SK-N-SH (cell line): ENCODE data around the gene NOS2. TPM values are rescaled to one million over a fixed set of nuclear protein-coding genes. Genes with fewer than 3 reads are reported as not detected.

Experiments used
- CTCF ChIA-PET: fragments of 300-600, 350-600 bp; formaldehyde crosslinking; extraction: SDS; loops from one replicate; lab custom pipeline; 2021; lab: Yijun Ruan, JAX
- POLR2A ChIA-PET: fragments of 350-600 bp; sonication (Branson Sonifier 250); formaldehyde crosslinking; extraction: SDS; loops from one replicate; lab custom pipeline; 2020; ENCODE audit warnings: antibody characterized with exemption, inconsistent platforms; lab: Yijun Ruan, JAX
- DNase-seq: peaks from one replicate; pipeline ENCODE4 v3.0.0; 2012
- H2AFZ ChIP-seq: fragments of 200-600 bp; sonication (generic); 2 replicates; pipeline ENCODE4 v1.8.1; 2016; ENCODE audit warnings: antibody characterized with exemption, mild to moderate bottlenecking, low read depth
- H3F3A ChIP-seq: fragments of 200-600 bp; sonication (generic); replicated peaks from 2 replicates; pipeline ENCODE3; 2016; ENCODE audit warnings: antibody characterized with exemption, mild to moderate bottlenecking; ENCODE audit not compliant: insufficient read depth
- H3K27ac ChIP-seq, 2 experiments: fragments of 200-500 bp in 1 of 2; fragments of 200-600 bp in 1 of 2; sonication (Bioruptor generic) in 1 of 2; sonication (generic), shearing (Covaris generic) in 1 of 2; 2 replicates each; pipeline versions ENCODE4 v1.5.1 to v1.6.1; 2014 to 2016; ENCODE audit warnings: low read depth in 2 of 2, inconsistent platforms in 1 of 2, low read length in 1 of 2, mild to moderate bottlenecking in 1 of 2, mixed read lengths in 1 of 2
- H3K27me3 ChIP-seq: fragments of 200-600 bp; sonication (generic), shearing (Covaris generic); 2 replicates; pipeline ENCODE4 v1.6.1; 2016; ENCODE audit warnings: mixed run types; ENCODE audit not compliant: insufficient read depth
- H3K36me3 ChIP-seq, 2 experiments: fragments of 200-500 bp in 1 of 2; fragments of 200-600 bp in 1 of 2; sonication (Bioruptor generic) in 1 of 2; sonication (generic) in 1 of 2; replicated peaks in 1 of 2; 2 replicates each; pipeline versions ENCODE3 to v1.5.1; 2014 to 2016; ENCODE audit warnings: low read length in 1 of 2, mild to moderate bottlenecking in 1 of 2; ENCODE audit not compliant: insufficient read depth in 2 of 2, control insufficient read depth in 1 of 2
- H3K4me1 ChIP-seq, 2 experiments: fragments of 200-500 bp in 1 of 2; fragments of 200-600 bp in 1 of 2; sonication (Bioruptor generic) in 1 of 2; sonication (generic), shearing (Covaris generic) in 1 of 2; 2 replicates each; pipeline versions ENCODE4 v1.5.1 to v1.6.1; 2014 to 2016; ENCODE audit warnings: low read depth in 1 of 2, low read length in 1 of 2, mixed run types in 1 of 2; ENCODE audit not compliant: insufficient read depth in 2 of 2, control insufficient read depth in 1 of 2
- H3K4me2 ChIP-seq: fragments of 200-600 bp; sonication (generic), shearing (Covaris generic); 2 replicates; pipeline ENCODE4 v1.6.1; 2017; ENCODE audit warnings: mixed run types
- H3K4me3 ChIP-seq, 2 experiments: fragments of 200-500 bp in 1 of 2; fragments of 200-600 bp in 1 of 2; sonication (Bioruptor generic) in 1 of 2; sonication (generic), shearing (Covaris generic) in 1 of 2; 2 replicates each; pipeline versions ENCODE4 v1.5.1 to v1.8.1; 2014 to 2016; ENCODE audit warnings: low read depth in 2 of 2, inconsistent platforms in 1 of 2, low read length in 1 of 2, mild to moderate bottlenecking in 1 of 2, mixed read lengths in 1 of 2, moderate library complexity in 1 of 2
- H3K79me2 ChIP-seq: fragments of 200-600 bp; sonication (generic); 2 replicates; pipeline ENCODE4 v1.8.1; 2017; ENCODE audit warnings: mild to moderate bottlenecking; ENCODE audit not compliant: insufficient read depth
- H3K9ac ChIP-seq: fragments of 200-600 bp; sonication (generic); 2 replicates; pipeline ENCODE4 v1.6.1; 2017; ENCODE audit warnings: mixed run types
- H3K9me2 ChIP-seq: fragments of 200-600 bp; sonication (generic); 2 replicates; pipeline ENCODE4 v1.6.1; 2017; ENCODE audit warnings: mixed run types
- H3K9me3 ChIP-seq: fragments of 200-600 bp; sonication (generic); 2 replicates; pipeline ENCODE4 v1.6.1; 2017; ENCODE audit warnings: mixed run types, mild to moderate bottlenecking, moderate library complexity
- H4K20me1 ChIP-seq: fragments of 200-600 bp; sonication (generic); 2 replicates; pipeline ENCODE4 v1.6.1; 2017; ENCODE audit warnings: mild to moderate bottlenecking, mixed run types; ENCODE audit not compliant: insufficient read depth
- EP300 ChIP-seq, 2 experiments: IDR thresholded peaks; 2 replicates each; pipeline versions ENCODE4 v1.4.0 to v1.6.1; 2012; ENCODE audit warnings: borderline replicate concordance in 1 of 2, low read depth in 1 of 2, low read length in 1 of 2
- EZH2phosphoT487 ChIP-seq: fragments of 200-600 bp; sonication (generic); IDR thresholded peaks from 2 replicates; pipeline ENCODE4 v1.6.1; 2017; ENCODE audit warnings: low read depth, mixed run types, mild to moderate bottlenecking, antibody characterized with exemption, moderate library complexity, borderline replicate concordance
- FOXJ3 ChIP-seq: sonication (generic); formaldehyde crosslinking; IDR thresholded peaks from 2 replicates; pipeline ENCODE4 v1.5.1; 2020; ENCODE audit warnings: mild to moderate bottlenecking, missing genetic modification reagents
- FOXM1 ChIP-seq: IDR thresholded peaks from 2 replicates; pipeline ENCODE4 v1.4.0; 2012; ENCODE audit warnings: low read depth, mild to moderate bottlenecking
- GABPA ChIP-seq: IDR thresholded peaks from 2 replicates; pipeline ENCODE4 v1.4.0; 2012; ENCODE audit warnings: low read depth, mild to moderate bottlenecking
- GATA2 ChIP-seq: sonication (generic); formaldehyde crosslinking; IDR thresholded peaks from 2 replicates; pipeline ENCODE4 v1.5.0; 2020; ENCODE audit warnings: mild to moderate bottlenecking, missing genetic modification reagents
- NFIC ChIP-seq: IDR thresholded peaks from 2 replicates; pipeline ENCODE4 v1.4.0; 2012; ENCODE audit warnings: borderline replicate concordance
- NRF1 ChIP-seq: IDR thresholded peaks from 2 replicates; pipeline ENCODE4 v1.6.1; 2012; ENCODE audit warnings: low read depth, mild to moderate bottlenecking, low read length
- POLR2AphosphoS5 ChIP-seq: IDR thresholded peaks from 2 replicates; pipeline ENCODE4 v1.6.1; 2012; ENCODE audit warnings: low read depth, low read length
- RAD21 ChIP-seq: IDR thresholded peaks from 2 replicates; pipeline ENCODE4 v1.6.1; 2012; ENCODE audit warnings: mild to moderate bottlenecking, low read length
- RCOR1 ChIP-seq: fragments of 150-350 bp; IDR thresholded peaks from 2 replicates; pipeline ENCODE4 v1.6.1; 2017; ENCODE audit warnings: antibody characterized with exemption, low read length
- TCF12 ChIP-seq: IDR thresholded peaks from 2 replicates; pipeline ENCODE4 v1.4.0; 2012
- YY1 ChIP-seq: IDR thresholded peaks from 2 replicates; pipeline ENCODE4 v1.4.0; 2012; ENCODE audit warnings: low read depth, mild to moderate bottlenecking
- WGBS: methylation state at CpG from one replicate; pipeline ENCODE4 v1.1.6; 2017; ENCODE audit warnings: low lambda C conversion rate; 5-methylcytosine and 5-hydroxymethylcytosine counted together
- polyA plus RNA-seq, 3 experiments: library from polyadenylated mRNA; depleted of rRNA; stranded (reverse); fragments of >200 nt; gene quantifications; 2 replicates each; pipeline ENCODE4 v1.2.3, GENCODE V29; 2012
- TF ChIP-seq, protein P1 (sequence below): IDR thresholded peaks from 2 replicates; pipeline ENCODE4 v1.6.1; 2012; ENCODE audit warnings: mild to moderate bottlenecking, low read depth, low read length, moderate library complexity
- TF ChIP-seq, protein P2 (sequence below): IDR thresholded peaks from 2 replicates; pipeline ENCODE4; 2012
- TF ChIP-seq, protein P3 (sequence below): IDR thresholded peaks from 2 replicates; pipeline ENCODE4 v1.4.0; 2012; ENCODE audit warnings: low read depth, borderline replicate concordance
- TF ChIP-seq, protein P4 (sequence below): fragments of 150-350 bp; IDR thresholded peaks from 2 replicates; pipeline ENCODE4 v1.6.1; 2017; ENCODE audit warnings: antibody characterized with exemption, low read length, low read depth, borderline replicate concordance
- TF ChIP-seq, protein P5 (sequence below): IDR thresholded peaks from 2 replicates; pipeline ENCODE4 v1.4.0; 2012; ENCODE audit warnings: low read depth

Gene NOS2
- polyA plus RNA-seq, 1 of the 3 experiments (the other 2 are of a cell fraction), result not detected

DNA sequence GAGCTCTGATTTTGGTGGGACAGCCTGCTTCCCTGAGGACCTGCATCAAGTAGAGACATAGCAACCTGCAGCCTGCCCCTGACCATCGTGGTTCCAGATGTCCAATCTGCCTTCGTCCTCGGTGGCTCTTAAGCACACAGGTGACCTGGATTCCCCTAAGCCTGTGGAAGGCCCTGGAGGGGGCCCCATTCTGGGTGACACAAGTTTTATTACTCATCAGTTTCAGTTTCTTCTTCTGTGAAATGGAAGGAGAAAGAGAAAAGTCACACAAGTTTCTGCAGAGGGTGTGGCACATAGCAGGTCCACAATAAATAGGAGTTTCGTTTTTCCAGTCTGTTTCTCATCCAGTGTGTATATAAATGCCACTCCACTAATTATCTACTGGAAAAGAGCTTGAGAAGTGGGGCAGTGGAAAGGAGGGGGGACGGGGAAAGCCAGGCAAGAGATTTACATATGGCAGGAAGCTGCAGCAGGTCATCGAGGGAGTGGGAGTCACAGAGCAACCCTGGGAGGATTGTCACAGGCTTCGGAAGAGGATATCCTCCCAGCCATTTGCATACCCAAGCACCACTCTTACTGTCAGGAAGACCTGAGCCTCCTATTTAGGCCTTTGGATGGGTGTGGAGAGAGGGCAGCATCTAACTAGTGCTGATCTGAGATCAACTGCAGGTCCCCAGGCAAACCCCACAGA, 10.0 kb upstream of the NOS2 start (continued):
- TF ChIP-seq, protein P1, sequence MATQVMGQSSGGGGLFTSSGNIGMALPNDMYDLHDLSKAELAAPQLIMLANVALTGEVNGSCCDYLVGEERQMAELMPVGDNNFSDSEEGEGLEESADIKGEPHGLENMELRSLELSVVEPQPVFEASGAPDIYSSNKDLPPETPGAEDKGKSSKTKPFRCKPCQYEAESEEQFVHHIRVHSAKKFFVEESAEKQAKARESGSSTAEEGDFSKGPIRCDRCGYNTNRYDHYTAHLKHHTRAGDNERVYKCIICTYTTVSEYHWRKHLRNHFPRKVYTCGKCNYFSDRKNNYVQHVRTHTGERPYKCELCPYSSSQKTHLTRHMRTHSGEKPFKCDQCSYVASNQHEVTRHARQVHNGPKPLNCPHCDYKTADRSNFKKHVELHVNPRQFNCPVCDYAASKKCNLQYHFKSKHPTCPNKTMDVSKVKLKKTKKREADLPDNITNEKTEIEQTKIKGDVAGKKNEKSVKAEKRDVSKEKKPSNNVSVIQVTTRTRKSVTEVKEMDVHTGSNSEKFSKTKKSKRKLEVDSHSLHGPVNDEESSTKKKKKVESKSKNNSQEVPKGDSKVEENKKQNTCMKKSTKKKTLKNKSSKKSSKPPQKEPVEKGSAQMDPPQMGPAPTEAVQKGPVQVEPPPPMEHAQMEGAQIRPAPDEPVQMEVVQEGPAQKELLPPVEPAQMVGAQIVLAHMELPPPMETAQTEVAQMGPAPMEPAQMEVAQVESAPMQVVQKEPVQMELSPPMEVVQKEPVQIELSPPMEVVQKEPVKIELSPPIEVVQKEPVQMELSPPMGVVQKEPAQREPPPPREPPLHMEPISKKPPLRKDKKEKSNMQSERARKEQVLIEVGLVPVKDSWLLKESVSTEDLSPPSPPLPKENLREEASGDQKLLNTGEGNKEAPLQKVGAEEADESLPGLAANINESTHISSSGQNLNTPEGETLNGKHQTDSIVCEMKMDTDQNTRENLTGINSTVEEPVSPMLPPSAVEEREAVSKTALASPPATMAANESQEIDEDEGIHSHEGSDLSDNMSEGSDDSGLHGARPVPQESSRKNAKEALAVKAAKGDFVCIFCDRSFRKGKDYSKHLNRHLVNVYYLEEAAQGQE, result no peak
- no peak for TF ChIP-seq NFIC
- TF ChIP-seq, protein P2, sequence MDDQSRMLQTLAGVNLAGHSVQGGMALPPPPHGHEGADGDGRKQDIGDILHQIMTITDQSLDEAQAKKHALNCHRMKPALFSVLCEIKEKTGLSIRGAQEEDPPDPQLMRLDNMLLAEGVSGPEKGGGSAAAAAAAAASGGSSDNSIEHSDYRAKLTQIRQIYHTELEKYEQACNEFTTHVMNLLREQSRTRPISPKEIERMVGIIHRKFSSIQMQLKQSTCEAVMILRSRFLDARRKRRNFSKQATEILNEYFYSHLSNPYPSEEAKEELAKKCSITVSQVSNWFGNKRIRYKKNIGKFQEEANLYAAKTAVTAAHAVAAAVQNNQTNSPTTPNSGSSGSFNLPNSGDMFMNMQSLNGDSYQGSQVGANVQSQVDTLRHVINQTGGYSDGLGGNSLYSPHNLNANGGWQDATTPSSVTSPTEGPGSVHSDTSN, result no peak

DNA sequence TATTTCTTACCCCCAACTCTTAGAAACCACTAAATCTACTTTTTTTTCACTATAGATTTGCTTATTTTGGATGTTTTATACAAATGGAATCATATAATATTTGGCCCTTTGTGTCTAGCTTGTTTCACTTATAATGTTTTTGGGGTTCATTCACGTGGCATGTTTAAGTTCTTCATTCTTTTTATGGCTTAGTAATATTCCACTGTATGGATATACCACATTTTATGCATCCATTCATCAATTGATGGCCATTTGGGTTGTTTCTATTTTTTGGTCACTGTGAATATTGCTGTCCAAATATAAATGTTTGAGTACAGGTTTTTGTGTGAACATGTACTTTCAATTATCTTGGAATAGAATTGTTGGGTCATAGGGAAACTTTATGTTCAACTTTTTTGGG, 9.2 kb upstream of the NOS2 start:
- Histone ChIP-seq H3K27ac (no peak overlapping the region), H3F3A (no peaks in the 10 kb centered on the region), H2AFZ (no peak overlapping the region), H3K27me3 (no peaks in the 10 kb centered on the region), H3K4me1 (peaks cover 0 to 9% of the 10 kb centered on the region in 2 experiments; a peak in 1 of 4 replicates), H3K4me3 (no peak overlapping the region), H3K9me3 (no peaks in the 10 kb centered on the region), H3K9ac (no peak overlapping the region), H4K20me1 (no peaks in the 10 kb centered on the region), H3K36me3 (no peaks in the 10 kb centered on the region), H3K79me2 (no peaks in the 10 kb centered on the region), H3K9me2 (no peaks in the 10 kb centered on the region), H3K4me2 (no peak overlapping the region)
- TF ChIP-seq, protein P2, result no peak
- TF ChIP-seq POLR2AphosphoS5 (no peak), GATA2 (no peak), FOXJ3 (CRISPR knock-in tag) (no peak), RAD21 (no peak), RCOR1 (no peak), EZH2phosphoT487 (no peak), YY1 (no peak), FOXM1 (no peak), EP300 (IDR thresholded peaks at IDR 0.05; ENCODE audit: borderline replicate concordance in 1 of 2, low read depth in 1 of 2, low read length in 1 of 2) (no peak), TCF12 (no peak), NFIC (no peak), NRF1 (no peak), GABPA (no peak)
- TF ChIP-seq, protein P3, sequence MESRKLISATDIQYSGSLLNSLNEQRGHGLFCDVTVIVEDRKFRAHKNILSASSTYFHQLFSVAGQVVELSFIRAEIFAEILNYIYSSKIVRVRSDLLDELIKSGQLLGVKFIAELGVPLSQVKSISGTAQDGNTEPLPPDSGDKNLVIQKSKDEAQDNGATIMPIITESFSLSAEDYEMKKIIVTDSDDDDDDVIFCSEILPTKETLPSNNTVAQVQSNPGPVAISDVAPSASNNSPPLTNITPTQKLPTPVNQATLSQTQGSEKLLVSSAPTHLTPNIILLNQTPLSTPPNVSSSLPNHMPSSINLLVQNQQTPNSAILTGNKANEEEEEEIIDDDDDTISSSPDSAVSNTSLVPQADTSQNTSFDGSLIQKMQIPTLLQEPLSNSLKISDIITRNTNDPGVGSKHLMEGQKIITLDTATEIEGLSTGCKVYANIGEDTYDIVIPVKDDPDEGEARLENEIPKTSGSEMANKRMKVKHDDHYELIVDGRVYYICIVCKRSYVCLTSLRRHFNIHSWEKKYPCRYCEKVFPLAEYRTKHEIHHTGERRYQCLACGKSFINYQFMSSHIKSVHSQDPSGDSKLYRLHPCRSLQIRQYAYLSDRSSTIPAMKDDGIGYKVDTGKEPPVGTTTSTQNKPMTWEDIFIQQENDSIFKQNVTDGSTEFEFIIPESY, result no peak
- TF ChIP-seq, protein P4, sequence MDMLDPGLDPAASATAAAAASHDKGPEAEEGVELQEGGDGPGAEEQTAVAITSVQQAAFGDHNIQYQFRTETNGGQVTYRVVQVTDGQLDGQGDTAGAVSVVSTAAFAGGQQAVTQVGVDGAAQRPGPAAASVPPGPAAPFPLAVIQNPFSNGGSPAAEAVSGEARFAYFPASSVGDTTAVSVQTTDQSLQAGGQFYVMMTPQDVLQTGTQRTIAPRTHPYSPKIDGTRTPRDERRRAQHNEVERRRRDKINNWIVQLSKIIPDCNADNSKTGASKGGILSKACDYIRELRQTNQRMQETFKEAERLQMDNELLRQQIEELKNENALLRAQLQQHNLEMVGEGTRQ, result no peak
- TF ChIP-seq, protein P5, sequence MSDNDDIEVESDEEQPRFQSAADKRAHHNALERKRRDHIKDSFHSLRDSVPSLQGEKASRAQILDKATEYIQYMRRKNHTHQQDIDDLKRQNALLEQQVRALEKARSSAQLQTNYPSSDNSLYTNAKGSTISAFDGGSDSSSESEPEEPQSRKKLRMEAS, result no peak
- WGBS, result 6% methylated on average over 1 of the region's 1 CpG
- DNase-seq, result no peak
- POLR2A ChIA-PET, result no interaction called here
- CTCF ChIA-PET, result interaction anchor here (1.6 to 10.9 kb wide), 3 partner anchors 49 to 84 kb away, joined by 8 to 275 read pairs (median 13); partner anchors contain the start of gene LYRM9
